ENCODE results near the gene FRMD1.

FRMD1 gene

GRCh38 chr6:168110437-168110836 lies 31.4 kb upstream of the FRMD1 start:
- DNase-seq: no peak

GRCh38 chr6:168109171-168109570 lies 30.2 kb upstream of the FRMD1 start:
- no peak for DNase-seq

- no peak for DNase-seq
Measured at GRCh38 chr6:168107191-168107983, 28.4 kb upstream of the FRMD1 start.

- DNase-seq: no peak
Measured at GRCh38 chr6:168106633-168107005, 27.6 kb upstream of the FRMD1 start.

- no peak for DNase-seq
Measured at GRCh38 chr6:168105813-168106632, 27.0 kb upstream of the FRMD1 start.

GRCh38 chr6:168104636-168105035 lies 25.6 kb upstream of the FRMD1 start:
- DNase-seq: no peak

- DNase-seq: no peak
Measured at GRCh38 chr6:168103050-168103830, 24.2 kb upstream of the FRMD1 start.

GRCh38 chr6:168102315-168102985 lies 23.4 kb upstream of the FRMD1 start:
- no peak for DNase-seq

GRCh38 chr6:168101590-168102314 lies 22.7 kb upstream of the FRMD1 start:
- no peak for DNase-seq

GRCh38 chr6:168100803-168101589 lies 22.0 kb upstream of the FRMD1 start:
- no peak for DNase-seq

- no peak for DNase-seq
Measured at GRCh38 chr6:168100011-168100802, 21.2 kb upstream of the FRMD1 start.

- DNase-seq: no peak
Measured at GRCh38 chr6:168099201-168100010, 20.4 kb upstream of the FRMD1 start.

- no peak for DNase-seq
Measured at GRCh38 chr6:168098431-168098861, 19.4 kb upstream of the FRMD1 start.

GRCh38 chr6:168097621-168098430 lies 18.8 kb upstream of the FRMD1 start:
- no peak for DNase-seq

- DNase-seq: no peak
Measured at GRCh38 chr6:168097221-168097620, 18.2 kb upstream of the FRMD1 start.

GRCh38 chr6:168096271-168096764 lies 17.3 kb upstream of the FRMD1 start:
- no peak for DNase-seq

- DNase-seq: no peak
Measured at GRCh38 chr6:168095716-168096250, 16.8 kb upstream of the FRMD1 start.

GRCh38 chr6:168095171-168095691 lies 16.2 kb upstream of the FRMD1 start:
- no peak for DNase-seq
